ENCODE measurements around the gene RHCG.

RHCG gene

DNA sequence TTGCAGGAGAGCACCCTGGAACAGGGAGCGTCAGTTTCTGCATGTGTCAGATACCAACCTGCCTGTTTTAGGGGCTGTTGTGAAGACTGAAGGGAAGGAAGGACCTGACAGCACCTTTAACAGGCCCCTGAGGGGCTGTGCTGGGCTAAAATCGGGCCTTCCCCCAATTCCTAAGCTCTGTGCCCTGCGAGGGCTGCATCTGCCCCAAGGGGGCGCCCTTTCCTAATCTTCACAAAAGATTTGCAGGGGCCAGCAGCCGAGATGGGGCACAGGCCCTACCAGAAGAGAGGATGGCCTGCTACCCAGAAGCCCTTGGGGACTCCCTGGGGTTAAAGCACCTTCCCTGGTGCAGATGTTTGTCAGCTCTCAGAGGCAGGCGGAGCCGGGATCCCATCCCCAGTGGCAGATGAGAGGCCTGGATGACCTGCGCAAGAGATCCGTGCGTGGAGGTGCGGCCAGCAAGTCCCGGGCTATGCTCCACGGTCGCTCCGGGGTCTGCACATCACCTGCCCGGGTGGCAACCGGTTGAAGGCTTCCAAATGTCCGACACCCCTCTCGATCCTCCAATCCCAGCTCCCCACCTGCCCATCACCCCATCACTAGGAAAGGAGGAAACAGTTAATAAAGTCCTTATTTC is 53.6 kb downstream of the RHCG start:
- DNase-seq = peak; percentile 17

DNA sequence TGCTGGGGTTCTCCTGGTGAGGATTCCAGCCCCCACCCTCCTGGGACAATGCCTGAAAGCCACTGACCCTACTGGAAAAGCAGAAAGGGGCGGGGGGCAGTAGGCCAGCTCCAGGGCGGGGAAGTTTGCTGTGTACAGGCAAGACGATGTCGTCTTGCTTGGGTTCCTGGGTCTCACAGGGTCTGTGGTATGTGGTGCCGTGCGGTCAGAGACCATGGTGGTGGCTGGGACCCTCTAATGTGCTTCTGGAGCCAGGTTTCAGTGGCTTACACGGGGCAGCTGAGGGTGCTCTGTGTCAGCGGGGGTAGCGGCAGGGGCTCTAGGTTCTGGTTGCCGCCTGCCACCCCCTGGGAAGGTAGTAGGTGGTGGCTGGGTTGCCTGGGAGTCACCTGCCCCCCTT is 54.2 kb downstream of the RHCG start:
- no peak for DNase-seq

DNA sequence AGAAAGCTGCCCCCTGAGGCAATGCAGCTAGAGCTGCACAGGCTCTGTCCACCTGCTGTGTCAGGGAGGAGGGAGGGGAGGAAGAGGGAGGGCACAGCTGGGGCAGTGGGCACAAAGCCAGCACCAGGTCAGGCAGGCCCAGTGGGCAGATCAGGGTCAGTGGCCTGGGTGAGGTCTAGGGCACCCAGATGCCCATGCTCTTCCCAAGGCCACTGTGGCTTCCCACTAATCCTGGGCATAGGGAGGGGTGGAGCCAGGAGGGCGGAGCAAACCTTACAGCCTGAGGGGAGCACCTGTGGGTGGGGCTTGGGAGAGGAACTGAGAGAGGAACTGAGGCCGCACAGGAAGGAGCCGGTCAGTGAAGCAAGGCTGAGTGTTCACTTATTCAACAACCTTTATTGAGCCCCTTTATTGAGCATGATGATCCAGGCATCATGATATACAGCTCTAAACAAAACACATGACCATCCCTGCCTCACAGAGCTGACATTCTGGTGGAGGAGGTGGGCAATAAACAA is 55.0 kb downstream of the RHCG start:
- DNase-seq = no peak

DNA sequence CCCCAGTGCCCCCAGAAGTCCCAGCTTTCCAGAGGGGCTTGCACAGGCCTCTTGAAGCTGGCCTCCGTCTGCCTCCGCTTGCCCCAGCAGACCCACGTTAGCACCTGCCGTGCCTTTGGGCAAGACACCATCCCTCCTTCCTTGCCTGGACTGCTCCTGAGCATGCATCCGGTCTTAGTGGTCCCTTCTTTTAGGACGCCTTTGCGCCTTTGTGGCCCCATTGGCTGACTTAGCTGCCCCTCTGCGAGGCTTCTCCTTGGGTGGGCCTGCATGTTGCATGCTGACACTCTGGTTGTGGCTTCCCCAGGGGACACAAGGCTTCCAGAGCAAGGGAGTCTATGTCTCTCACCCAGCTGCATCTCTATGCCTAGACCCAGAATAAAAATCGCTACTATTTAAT is 56.6 kb downstream of the RHCG start:
- DNase-seq = no peak

DNA sequence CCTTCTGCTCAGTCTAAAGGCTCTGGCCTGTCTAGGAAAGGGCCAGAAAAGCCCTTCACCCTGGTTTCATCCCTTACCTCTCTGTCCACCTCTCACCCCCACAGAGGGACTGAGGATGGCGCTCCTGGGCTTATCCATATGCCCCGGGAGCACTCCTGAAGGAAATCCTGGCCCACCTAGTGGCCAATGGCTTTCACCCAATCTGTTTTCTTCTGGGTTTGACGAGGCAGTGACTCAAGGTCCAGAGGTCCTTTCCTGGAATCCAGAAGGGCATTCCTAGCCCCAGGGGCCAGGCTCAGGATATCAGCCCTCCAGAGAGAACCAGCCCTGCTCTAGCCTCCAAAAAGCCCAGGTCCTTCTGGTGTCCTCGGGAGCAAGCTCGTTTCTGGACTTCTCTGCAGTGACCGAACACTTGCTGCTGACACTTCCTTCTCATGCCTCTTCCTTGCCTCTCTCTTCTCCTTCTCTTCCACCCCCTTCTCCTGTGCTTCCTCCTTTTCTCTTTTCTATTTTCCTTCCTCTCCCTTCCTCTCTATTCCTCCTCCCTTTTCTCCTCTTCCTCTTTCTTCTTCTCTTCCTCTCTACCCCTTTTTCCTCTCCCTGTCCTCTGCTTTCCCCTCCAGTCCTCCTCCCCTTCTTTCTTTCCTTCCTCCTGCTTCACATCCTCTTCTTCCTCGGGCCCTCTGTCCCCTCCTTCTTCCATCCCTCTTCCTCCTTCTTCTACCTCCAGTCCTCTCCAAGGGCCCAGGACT is 59.6 kb downstream of the RHCG start:
- no peak for DNase-seq

DNA sequence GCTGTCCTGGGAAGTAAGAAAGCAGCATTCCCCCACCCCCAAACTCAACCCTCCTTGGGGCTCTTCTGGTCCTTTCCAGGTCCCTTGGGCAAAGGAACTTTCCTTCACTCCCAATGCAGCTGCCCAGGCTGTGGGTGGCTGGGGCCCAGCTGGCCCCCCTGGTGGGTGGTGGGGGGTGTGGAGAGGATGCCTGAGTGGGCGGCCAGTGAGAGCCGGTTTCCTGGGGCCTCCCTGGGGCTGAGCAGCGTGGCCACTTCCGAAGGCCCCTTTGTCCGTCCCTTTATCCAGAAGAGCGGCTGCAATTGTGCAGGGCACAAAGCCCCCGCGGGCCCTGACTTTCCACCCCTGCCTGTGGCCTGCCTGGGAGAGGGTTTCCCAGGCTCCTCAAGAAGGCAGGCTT is 61.0 kb downstream of the RHCG start:
- DNase-seq = no peak

DNA sequence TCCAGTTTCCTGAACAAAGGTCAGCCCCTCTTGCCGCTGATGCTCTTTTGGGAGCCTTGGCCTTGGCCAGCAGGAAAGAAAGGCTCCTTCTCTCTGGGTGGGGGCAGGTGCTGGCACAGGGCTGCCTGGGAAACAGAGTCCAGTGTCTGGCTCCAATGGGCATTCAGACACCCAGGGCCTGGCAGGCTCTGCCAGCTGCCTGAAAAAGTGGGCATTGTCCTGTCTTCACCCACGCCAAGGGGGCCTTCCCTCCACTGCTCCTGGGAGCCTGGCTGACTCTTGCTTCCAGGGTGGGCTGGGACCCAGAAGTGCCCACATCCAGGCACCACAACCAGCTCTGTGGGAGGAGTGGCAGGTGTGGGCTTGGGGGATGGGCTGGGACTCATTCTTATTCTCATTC is 62.7 kb downstream of the RHCG start:
- no peak for DNase-seq

DNA sequence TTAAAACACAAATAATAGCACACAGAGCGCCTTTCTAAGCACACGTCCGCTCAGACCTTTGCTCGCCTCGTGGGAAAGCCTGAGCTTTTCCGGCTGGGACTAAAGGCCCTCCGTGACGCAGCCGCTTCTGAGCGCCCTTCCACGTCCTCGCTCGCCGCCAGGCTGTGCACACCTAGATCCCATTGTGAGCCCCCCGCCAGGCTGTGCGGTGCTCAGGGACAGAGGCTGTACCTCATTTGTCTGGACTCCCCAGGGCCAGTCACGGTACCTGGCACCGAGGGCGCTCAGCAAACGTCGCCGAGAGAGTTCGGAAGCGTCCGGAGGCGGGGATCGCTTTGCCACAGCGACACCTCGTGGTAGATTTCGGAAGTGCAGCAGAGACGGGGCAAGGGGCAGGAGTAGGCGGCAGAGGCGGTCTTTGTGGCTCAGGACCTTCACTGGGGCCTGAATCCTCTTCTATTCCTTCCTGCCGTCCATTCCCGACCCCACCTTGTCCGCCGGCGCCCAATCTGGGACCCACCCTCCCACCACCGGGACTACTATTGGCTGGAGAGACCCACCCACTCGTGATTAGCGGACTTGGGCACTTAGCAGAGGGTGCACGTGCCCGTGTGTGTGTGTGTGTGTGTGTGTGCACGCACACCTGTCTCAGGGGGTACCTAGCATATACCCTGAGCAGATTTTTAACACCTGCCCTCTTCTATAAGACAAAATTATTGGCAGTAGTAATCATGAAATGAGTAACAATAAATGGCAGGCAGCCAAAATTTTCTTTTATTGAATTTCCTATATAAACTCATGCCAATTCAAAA is 65.6 kb downstream of the RHCG start:
- DNase-seq = peak; percentile 59

DNA sequence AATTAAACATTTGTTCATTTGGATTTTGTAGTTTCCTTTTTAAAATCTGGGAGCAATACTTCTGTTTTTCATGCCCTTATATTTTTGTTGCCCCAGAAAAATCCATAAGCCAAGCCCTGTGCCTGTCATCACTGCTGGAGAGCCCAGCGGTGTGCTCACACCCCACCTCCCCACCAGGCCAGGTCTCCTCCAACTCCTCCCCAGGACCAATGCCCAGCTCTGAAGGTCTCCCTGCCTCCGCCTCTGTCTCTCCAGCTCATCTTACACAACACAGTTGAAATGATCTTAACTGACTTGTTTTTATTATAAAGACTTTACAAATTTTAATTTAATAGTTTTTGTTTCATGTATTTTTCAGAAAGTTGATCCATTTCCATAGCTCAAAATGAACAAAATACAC is 66.4 kb downstream of the RHCG start:
- DNase-seq = no peak

DNA sequence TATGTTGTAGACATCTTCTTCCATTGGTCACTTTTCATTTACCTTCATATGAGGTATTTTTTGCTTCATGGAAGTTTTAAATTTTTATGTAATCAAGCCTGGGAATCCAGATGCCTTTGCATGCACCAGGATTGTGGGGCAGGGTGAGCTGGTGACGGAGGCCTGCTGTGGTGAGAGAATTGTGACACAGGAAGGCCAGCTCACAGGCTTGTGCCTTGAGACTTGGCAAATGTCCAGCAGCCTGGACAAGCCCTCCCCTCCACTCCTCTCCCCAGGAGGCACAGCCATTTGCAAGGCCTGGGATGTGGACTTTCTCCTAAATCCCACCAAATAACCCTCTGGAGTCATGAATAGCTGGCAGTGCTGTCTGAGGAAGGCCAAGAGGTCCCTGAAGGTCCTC is 67.4 kb downstream of the RHCG start:
- no peak for DNase-seq

DNA sequence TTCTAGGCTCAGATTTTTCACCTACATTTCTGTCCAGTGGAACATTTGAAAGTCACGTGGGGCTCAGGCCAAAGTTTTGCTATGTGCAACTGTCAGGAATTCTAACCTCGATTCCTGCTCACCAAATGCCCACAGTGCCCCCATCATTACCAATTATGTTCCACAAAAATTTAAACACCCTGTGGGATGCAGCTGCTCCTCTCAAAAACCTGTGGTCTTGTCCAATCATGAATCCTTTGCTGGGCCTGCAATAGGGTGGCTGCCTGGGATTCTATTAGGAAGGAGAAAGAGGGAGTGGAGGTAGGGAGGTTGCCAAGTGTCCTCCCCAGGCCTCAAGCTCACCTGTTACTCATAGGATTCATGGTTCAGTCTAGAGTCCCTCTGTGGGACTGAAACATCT is 68.1 kb downstream of the RHCG start:
- DNase-seq = no peak

DNA sequence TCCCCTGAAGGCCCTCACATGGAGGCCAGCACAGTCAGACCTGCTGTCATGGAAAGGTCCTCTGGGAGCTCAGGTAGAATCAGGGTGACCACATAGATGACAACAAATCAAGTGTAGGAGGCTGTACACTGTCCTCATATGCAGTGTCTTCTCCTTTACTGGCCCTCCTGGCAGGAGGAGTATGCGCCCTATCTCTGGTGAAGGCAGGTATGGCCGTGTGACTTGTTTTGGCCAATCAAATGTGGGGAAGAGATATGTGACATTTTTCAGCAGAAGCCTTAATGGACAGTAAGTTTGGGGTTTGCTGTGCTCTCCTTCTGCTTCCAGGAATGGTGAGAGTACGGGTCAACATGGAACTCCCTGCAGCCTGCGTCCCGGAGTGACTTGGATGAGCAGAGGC is 69.9 kb downstream of the RHCG start:
- DNase-seq = no peak

DNA sequence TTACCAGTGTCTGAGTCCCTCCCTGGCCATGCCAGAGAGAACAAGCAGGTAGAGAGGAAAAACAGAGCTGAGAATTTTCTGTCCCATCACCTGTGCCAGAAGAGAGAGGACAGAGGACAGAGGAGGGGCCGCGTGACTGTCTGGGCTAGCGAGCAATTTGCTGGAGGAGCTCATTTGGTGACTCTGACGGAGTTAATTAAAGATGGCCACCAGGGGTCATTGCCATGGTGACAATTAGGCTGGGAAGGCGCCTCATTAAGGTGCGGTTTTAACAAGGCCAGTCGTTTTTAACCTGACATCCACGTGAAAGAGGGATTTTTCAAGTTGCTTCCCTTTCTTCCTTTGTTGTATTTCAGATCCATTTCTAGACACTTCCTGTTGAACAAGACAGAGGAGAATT is 72.4 kb downstream of the RHCG start:
- no peak for DNase-seq
